Thyroid gland (tissue), 4 donors: ENCODE results near the gene C1QL4.

ENCODE experiments used
- CTCF ChIP-seq, 6 experiments: fragments of 200-600 bp in 3 of 6; fragments of 450-650 bp in 3 of 6; sonication (generic) in 3 of 6; IDR thresholded peaks; one replicate each; pipeline ENCODE4 v1.5.1; 2016 to 2019; ENCODE audit warnings: antibody characterized with exemption in 6 of 6, mild to moderate bottlenecking in 2 of 6, inconsistent platforms in 1 of 6, moderate library complexity in 1 of 6
- POLR2A ChIP-seq, 2 donors: fragments of 450-650 bp; IDR thresholded peaks; one replicate each; pipeline ENCODE4 v1.6.1; 2017; ENCODE audit warnings: antibody characterized with exemption in 2 of 2, mild to moderate bottlenecking in 2 of 2, moderate library complexity in 1 of 2

- TF ChIP-seq POLR2A (IDR thresholded peaks at IDR 0.05) (no peak), CTCF (IDR thresholded peaks at IDR 0.05) (no peak)
These were observed 888 bp downstream of the C1QL4 start for GRCh38 chr12:49335955-49336644.
